Measurements from ENCODE around the gene IL36A.

The IL36A gene

DNA sequence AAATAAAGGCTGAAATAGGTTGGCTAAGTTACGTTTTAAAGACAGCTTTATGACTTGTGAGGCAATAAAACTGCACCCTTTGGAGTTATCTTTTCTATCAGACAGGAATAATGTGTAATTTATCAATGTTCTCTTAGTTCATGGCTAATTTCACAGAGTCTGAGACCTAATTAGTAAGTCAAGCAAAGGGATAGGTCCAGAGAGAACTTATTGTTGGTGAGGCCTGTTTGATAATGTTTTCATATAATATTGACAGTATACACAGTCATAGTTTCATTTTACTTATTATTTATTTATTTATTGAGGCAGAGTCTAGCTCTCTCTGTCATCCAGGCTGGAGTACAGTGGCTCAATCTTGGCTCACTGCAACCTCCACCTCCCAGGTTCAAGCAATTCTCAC is 51.9 kb downstream of the IL36A start:
- no peaks in the 10 kb centered on the region for H3K36me3 ChIP-seq (replicated peaks)
- H3K27ac ChIP-seq, result no peak overlapping the region
- H3K4me3 ChIP-seq (ENCODE audit: low read depth, low read length), result no peak overlapping the region
- no peak for DNase-seq
- in situ Hi-C loops (cut with HindIII; ENCODE audit: low pct_ligation_motif_present, low sequenced_read_pairs), result no loop called here
- H3K27me3 ChIP-seq (replicated peaks), result no peaks in the 10 kb centered on the region
- TF ChIP-seq, protein P1, sequence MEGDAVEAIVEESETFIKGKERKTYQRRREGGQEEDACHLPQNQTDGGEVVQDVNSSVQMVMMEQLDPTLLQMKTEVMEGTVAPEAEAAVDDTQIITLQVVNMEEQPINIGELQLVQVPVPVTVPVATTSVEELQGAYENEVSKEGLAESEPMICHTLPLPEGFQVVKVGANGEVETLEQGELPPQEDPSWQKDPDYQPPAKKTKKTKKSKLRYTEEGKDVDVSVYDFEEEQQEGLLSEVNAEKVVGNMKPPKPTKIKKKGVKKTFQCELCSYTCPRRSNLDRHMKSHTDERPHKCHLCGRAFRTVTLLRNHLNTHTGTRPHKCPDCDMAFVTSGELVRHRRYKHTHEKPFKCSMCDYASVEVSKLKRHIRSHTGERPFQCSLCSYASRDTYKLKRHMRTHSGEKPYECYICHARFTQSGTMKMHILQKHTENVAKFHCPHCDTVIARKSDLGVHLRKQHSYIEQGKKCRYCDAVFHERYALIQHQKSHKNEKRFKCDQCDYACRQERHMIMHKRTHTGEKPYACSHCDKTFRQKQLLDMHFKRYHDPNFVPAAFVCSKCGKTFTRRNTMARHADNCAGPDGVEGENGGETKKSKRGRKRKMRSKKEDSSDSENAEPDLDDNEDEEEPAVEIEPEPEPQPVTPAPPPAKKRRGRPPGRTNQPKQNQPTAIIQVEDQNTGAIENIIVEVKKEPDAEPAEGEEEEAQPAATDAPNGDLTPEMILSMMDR (IDR thresholded peaks at IDR 0.05; ENCODE audit: low read depth, low read length, missing control alignments), result no peak
